H1 (cell line): ENCODE results near the gene RAD52. TPM values are rescaled to one million over a fixed set of nuclear protein-coding genes. Genes with fewer than 3 reads are reported as not detected.

ENCODE experiments used
- CTCF ChIA-PET: fragments of 300-600 bp; sonication (Branson Sonifier 250); formaldehyde crosslinking; loops from one replicate; lab custom pipeline; 2021; ENCODE audit not compliant: partially characterized antibody; lab: Charles Lee
- POLR2A ChIA-PET: fragments of 300-600 bp; sonication (Branson Sonifier 250); formaldehyde crosslinking; loops from one replicate; lab custom pipeline; 2021; ENCODE audit warnings: inconsistent platforms; ENCODE audit not compliant: partially characterized antibody; lab: Charles Lee
- DNase-seq, 2 experiments: peaks; one replicate each; pipeline versions ENCODE4 v3.0.0 to v3.0.0-alpha.2; 2010 to 2022; ENCODE audit warnings: low spot score in 2 of 2, low read depth in 1 of 2, mixed read lengths in 1 of 2
- FAIRE-seq: peaks from 2 replicates; lab custom pipeline; 2011; peaks lifted over from hg19 to GRCh38; lab: Jason Lieb, UNC
- H2AFZ ChIP-seq: 2 replicates; pipeline ENCODE4 v1.8.1; 2012; ENCODE audit warnings: low read length, inconsistent platforms
- H2AK5ac ChIP-seq: 2 replicates; pipeline ENCODE4 v1.6.1; 2013; ENCODE audit warnings: low read depth, low read length
- H2BK120ac ChIP-seq: replicated peaks from 2 replicates; pipeline ENCODE3; 2013; ENCODE audit warnings: low read depth, low read length, inconsistent platforms
- H2BK12ac ChIP-seq: 2 replicates; pipeline ENCODE4 v1.6.1; 2013; ENCODE audit warnings: low read depth, low read length
- H2BK15ac ChIP-seq: 2 replicates; pipeline ENCODE4 v1.6.1; 2013; ENCODE audit warnings: low read length
- H2BK20ac ChIP-seq: 2 replicates; pipeline ENCODE4 v1.6.1; 2013; ENCODE audit warnings: low read length
- H2BK5ac ChIP-seq: 2 replicates; pipeline ENCODE4 v1.6.1; 2013; ENCODE audit warnings: low read depth, low read length
- H3K14ac ChIP-seq: 2 replicates; pipeline ENCODE4 v1.6.1; 2013; ENCODE audit warnings: inconsistent platforms; ENCODE audit not compliant: insufficient read length
- H3K18ac ChIP-seq: 2 replicates; pipeline ENCODE4 v1.6.1; 2013; ENCODE audit warnings: low read length; ENCODE audit errors: extremely low read depth
- H3K23ac ChIP-seq: 2 replicates; pipeline ENCODE4 v1.6.1; 2013; ENCODE audit warnings: inconsistent platforms; ENCODE audit not compliant: insufficient read length
- H3K23me2 ChIP-seq: 2 replicates; pipeline ENCODE4 v1.6.1; 2013; ENCODE audit warnings: low read depth, low read length
- H3K27ac ChIP-seq: 2 replicates; pipeline ENCODE4 v1.6.1; 2011; ENCODE audit warnings: low read depth, low read length, inconsistent platforms
- H3K27me3 ChIP-seq, 4 experiments: replicated peaks in 1 of 4; 1 replicate in 1 of 4; 2 replicates in 3 of 4; pipeline versions ENCODE4 v1.6.1 to v1.8.1; 2011 to 2013; ENCODE audit warnings: low read length in 3 of 4, mild to moderate bottlenecking in 3 of 4, inconsistent platforms in 2 of 4, mixed read lengths in 2 of 4, moderate library complexity in 1 of 4; ENCODE audit not compliant: control insufficient read depth in 3 of 4, insufficient read depth in 3 of 4; ENCODE audit errors: extremely low read depth in 1 of 4
- H3K36me3 ChIP-seq, 4 experiments: 2 replicates each; pipeline versions ENCODE4 v1.6.1 to v1.8.1; 2011 to 2013; ENCODE audit warnings: mild to moderate bottlenecking in 4 of 4, low read length in 3 of 4, moderate library complexity in 2 of 4, control low read depth in 1 of 4, inconsistent platforms in 1 of 4; ENCODE audit not compliant: insufficient read depth in 4 of 4, control insufficient read depth in 2 of 4
- H3K4ac ChIP-seq: replicated peaks from 2 replicates; pipeline ENCODE3; 2013; ENCODE audit warnings: low read length, low read depth, mixed read lengths, inconsistent platforms; ENCODE audit not compliant: insufficient read length
- H3K4me1 ChIP-seq, 4 experiments: replicated peaks in 1 of 4; 1 replicate in 1 of 4; 2 replicates in 3 of 4; pipeline versions ENCODE4 v1.6.1 to v1.8.1; 2011 to 2013; ENCODE audit warnings: low read length in 3 of 4, inconsistent platforms in 2 of 4, mixed read lengths in 1 of 4; ENCODE audit not compliant: insufficient read depth in 4 of 4, control insufficient read depth in 3 of 4
- H3K4me2 ChIP-seq, 2 experiments: 2 replicates each; pipeline versions ENCODE4 v1.6.1 to v1.8.1; 2011 to 2013; ENCODE audit warnings: low read depth in 2 of 2, low read length in 2 of 2, control low read depth in 1 of 2, inconsistent platforms in 1 of 2, mild to moderate bottlenecking in 1 of 2; ENCODE audit not compliant: insufficient read depth in 1 of 2
- H3K4me3 ChIP-seq, 4 experiments: fragments of 200-600, 300-600 bp in 1 of 4; sonication (generic), shearing (Covaris generic), sonication (Bioruptor Twin) in 1 of 4; 2 replicates each; pipeline versions ENCODE4 v1.5.1 to v1.8.1; 2011 to 2016; ENCODE audit warnings: low read length in 4 of 4, low read depth in 3 of 4, control low read depth in 2 of 4, inconsistent platforms in 2 of 4, mild to moderate bottlenecking in 2 of 4, mixed read lengths in 1 of 4, moderate library complexity in 1 of 4; ENCODE audit not compliant: insufficient read depth in 2 of 4; ENCODE audit errors: extremely low read depth in 1 of 4
- H3K56ac ChIP-seq: replicated peaks from 2 replicates; pipeline ENCODE3; 2013; ENCODE audit warnings: low read depth, mild to moderate bottlenecking, mixed read lengths, low read length, inconsistent platforms; ENCODE audit not compliant: insufficient read length
- H3K79me1 ChIP-seq: 2 replicates; pipeline ENCODE4 v1.6.1; 2013; ENCODE audit warnings: low read depth, low read length, control low read depth
- H3K79me2 ChIP-seq, 2 experiments: 2 replicates each; pipeline versions ENCODE4 v1.6.1 to v1.8.1; 2012 to 2013; ENCODE audit warnings: low read length in 2 of 2, mild to moderate bottlenecking in 2 of 2, inconsistent platforms in 1 of 2; ENCODE audit not compliant: insufficient read depth in 2 of 2, control insufficient read depth in 1 of 2
- H3K9ac ChIP-seq, 4 experiments: replicated peaks in 1 of 4; 1 replicate in 1 of 4; 2 replicates in 3 of 4; pipeline versions ENCODE4 v1.6.1 to v1.8.1; 2011 to 2013; ENCODE audit warnings: low read depth in 3 of 4, low read length in 3 of 4, control low read depth in 2 of 4, mild to moderate bottlenecking in 2 of 4, moderate library complexity in 2 of 4, inconsistent platforms in 1 of 4; ENCODE audit errors: extremely low read depth in 1 of 4
- H3K9me3 ChIP-seq, 2 experiments: 2 replicates each; pipeline versions ENCODE4 v1.6.1 to v1.8.1; 2012 to 2013; ENCODE audit warnings: mild to moderate bottlenecking in 2 of 2, moderate library complexity in 2 of 2, control low read depth in 1 of 2, inconsistent platforms in 1 of 2, low read depth in 1 of 2, low read length in 1 of 2, mixed read lengths in 1 of 2; ENCODE audit not compliant: insufficient read depth in 2 of 2
- H4K20me1 ChIP-seq, 2 experiments: replicated peaks in 1 of 2; 2 replicates each; pipeline versions ENCODE3 to v1.8.1; 2011 to 2013; ENCODE audit warnings: inconsistent platforms in 2 of 2, low read length in 2 of 2, mild to moderate bottlenecking in 1 of 2; ENCODE audit not compliant: insufficient read depth in 2 of 2, control insufficient read depth in 1 of 2
- H4K5ac ChIP-seq: 2 replicates; pipeline ENCODE4 v1.6.1; 2013; ENCODE audit warnings: low read length, low read depth, mixed read lengths, inconsistent platforms; ENCODE audit not compliant: insufficient read length
- H4K8ac ChIP-seq: 2 replicates; pipeline ENCODE4 v1.8.0; 2013; ENCODE audit warnings: mild to moderate bottlenecking, moderate library complexity, low read length, inconsistent platforms; ENCODE audit not compliant: insufficient read depth; ENCODE audit errors: extremely low read depth
- H4K91ac ChIP-seq: replicated peaks from 2 replicates; pipeline ENCODE3; 2013; ENCODE audit warnings: low read length, mixed read lengths, inconsistent platforms; ENCODE audit not compliant: insufficient read length
- SUZ12 ChIP-seq: fragments of 200-600 bp; sonication (generic); IDR thresholded peaks from 2 replicates; pipeline ENCODE4 v1.6.1; 2012; ENCODE audit warnings: mild to moderate bottlenecking, inconsistent platforms, low read length, moderate library complexity, mixed read lengths
- WGBS, 2 experiments: shearing (Covaris generic) in 1 of 2; methylation state at CpG; one replicate each; pipeline versions ENCODE4 v1.1.6 to v1.1.7; 2013 to 2015; ENCODE audit warnings: low lambda C conversion rate in 2 of 2, mixed read lengths in 2 of 2, inconsistent platforms in 1 of 2, low coverage in 1 of 2, missing lambda C conversion rate in 1 of 2; ENCODE audit not compliant: insufficient replicate concordance in 2 of 2, insufficient coverage in 1 of 2, insufficient read length in 1 of 2; ENCODE audit errors: extremely low coverage in 1 of 2, missing lambda C conversion rate in 1 of 2; 5-methylcytosine and 5-hydroxymethylcytosine counted together
- polyA plus RNA-seq, 7 experiments: library from polyadenylated mRNA; depleted of rRNA in 3 of 7; stranded (reverse) in 5 of 7; unstranded in 2 of 7; fragments of >200 nt in 5 of 7; fragments of 200-250 nt in 2 of 7; gene quantifications; 1 replicate in 5 of 7; 2 replicates in 1 of 7; 4 replicates in 1 of 7; pipeline versions ENCODE4 v1.2.1 to v1.2.3, GENCODE V29; 2011 to 2013; ENCODE audit warnings: missing spikeins in 2 of 7, mixed read lengths in 2 of 7
- total RNA-seq: library from RNA; stranded (reverse); fragmentation: NEBNext Ultra II Directional; extraction: Animal tissue kit (Norgen Biotek cat#: 25700); gene quantifications from 2 replicates; pipeline ENCODE4 v1.2.1, GENCODE V29; 2021

The RAD52 gene
- total and polyA plus RNA-seq, 2 of the 8 experiments (the other 6 are each of a cell fraction or from before 2014, with no cell fraction given), result 12.5 to 14.3 TPM

- CTCF ChIA-PET, result interaction anchor here (0.6 to 1.3 kb wide), 2 partner anchors 10 to 46 kb away, joined by 3 read pairs; no protein-coding TSS in a partner anchor
- WGBS, 2 experiments, result 90% methylated on average over 2 of the region's 2 CpGs; no CpG with 5 or more reads in 1 of the 2 experiments
- H3K36me3 ChIP-seq, result peaks cover under 1 to 45% (median 18%) of the 10 kb centered on the region in 4 experiments; a peak in 7 of 8 replicates
These were observed 27.2 kb downstream of the RAD52 start for GRCh38 chr12:922285-922684.

More at GRCh38 chr12:922285-922684, 27.2 kb downstream of the RAD52 start:
- no peak overlapping the region for H3K18ac ChIP-seq
- no peaks in the 10 kb centered on the region for H3K79me2 ChIP-seq
- H3K56ac ChIP-seq, result no peak overlapping the region
- no peak for TF ChIP-seq SUZ12
- H3K4me3 ChIP-seq, result no peak overlapping the region
- H3K9me3 ChIP-seq, result no peaks in the 10 kb centered on the region
- H2BK120ac ChIP-seq, result no peak overlapping the region
- H4K20me1 ChIP-seq, result peaks cover 0 to 3% of the 10 kb centered on the region in 2 experiments
- H2AK5ac ChIP-seq, result no peak overlapping the region
- H3K23me2 ChIP-seq, result no peaks in the 10 kb centered on the region
- FAIRE-seq, result no peak
- DNase-seq, result no peak
- H4K91ac ChIP-seq, result no peak overlapping the region
- no peak overlapping the region for H3K4me2 ChIP-seq
- no peak overlapping the region for H3K4ac ChIP-seq
- no peak overlapping the region for H4K8ac ChIP-seq
- H3K79me1 ChIP-seq, result no peaks in the 10 kb centered on the region
- H3K27me3 ChIP-seq, result no peaks in the 10 kb centered on the region
- H4K5ac ChIP-seq, result no peak overlapping the region
- POLR2A ChIA-PET, result no interaction called here
- H3K23ac ChIP-seq, result no peak overlapping the region
- no peak overlapping the region for H2BK20ac ChIP-seq
- H3K27ac ChIP-seq, result no peak overlapping the region
- no peak overlapping the region for H3K9ac ChIP-seq
- H3K14ac ChIP-seq, result no peak overlapping the region
- H2AFZ ChIP-seq, result no peak overlapping the region
- H2BK15ac ChIP-seq, result no peak overlapping the region
- H2BK12ac ChIP-seq, result no peak overlapping the region
- no peaks in the 10 kb centered on the region for H3K4me1 ChIP-seq
- no peak overlapping the region for H2BK5ac ChIP-seq
